T47D (cell line): ENCODE measurements around the gene SHROOM1.
"Not testable (repeated sequence)": the region's sequence is repeated elsewhere in the genome, so short reads cannot be mapped to it uniquely, and the experiment has no call there.

Experiments used
- DNase-seq, 2 experiments: peaks; one replicate each; pipeline versions ENCODE4 v3.0.0 to v3.0.0-alpha.2; 2011 to 2012; ENCODE audit warnings: low read depth in 1 of 2, low spot score in 1 of 2
- JUND ChIP-seq: IDR thresholded peaks from 2 replicates; pipeline ENCODE4 v1.6.1; 2012; ENCODE audit warnings: low read depth
- in situ Hi-C: cut with HindIII; loops from 2 replicates; pipeline ENCODE4 v1.10.0; 2016; ENCODE audit warnings: low sequenced_read_pairs, low pct_unique_long_range_greater_than_20kb

SHROOM1 gene

DNA sequence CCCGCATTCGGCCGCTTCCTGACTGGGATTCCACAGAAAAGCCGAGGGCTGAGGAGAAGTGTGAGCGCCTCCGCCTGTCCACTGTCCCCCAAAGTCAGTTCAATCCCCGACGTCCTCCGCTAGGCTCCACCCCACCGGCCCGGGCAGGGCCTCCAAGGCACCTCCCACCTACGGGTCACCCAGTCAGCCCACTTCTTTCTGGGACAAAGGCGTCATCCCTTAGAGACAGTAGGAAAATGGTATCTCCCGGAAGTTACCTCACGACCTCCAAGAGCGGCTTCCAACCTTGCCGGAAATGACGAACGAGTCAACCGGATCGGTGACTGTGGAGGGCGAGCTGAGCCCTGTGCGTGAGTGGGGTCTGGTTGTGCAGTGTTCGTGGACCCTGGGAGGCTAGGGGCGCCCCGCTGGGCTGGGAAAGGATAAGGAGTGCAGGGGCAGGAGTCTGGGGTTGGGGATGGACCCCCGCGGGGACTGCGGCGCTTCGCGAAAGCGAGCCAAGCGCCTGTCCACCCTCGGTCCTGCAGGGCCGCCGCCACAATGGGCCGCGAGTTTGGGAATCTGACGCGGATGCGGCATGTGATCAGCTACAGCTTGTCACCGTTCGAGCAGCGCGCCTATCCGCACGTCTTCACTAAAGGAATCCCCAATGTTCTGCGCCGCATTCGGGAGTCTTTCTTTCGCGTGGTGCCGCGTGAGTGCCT lies 36.0 kb upstream of the SHROOM1 start, which contains the start of the genes GDF9 and UQCRQ:
Gene GDF9 (minus strand): TSS at position 128 of the 704 bp plus-strand sequence. CDS start 1,936 bp downstream, outside the sequence.
Gene UQCRQ (plus strand): TSS at position 301 of the 704 bp plus-strand sequence. CDS start 240 bp downstream, at position 541.
- TF ChIP-seq JUND, result 0 out of 2 replicates have a peak, but pooled peaks have one; percentile 30
- peak; percentile 95 to 100 for DNase-seq
- in situ Hi-C loops, result no loop called here

DNA sequence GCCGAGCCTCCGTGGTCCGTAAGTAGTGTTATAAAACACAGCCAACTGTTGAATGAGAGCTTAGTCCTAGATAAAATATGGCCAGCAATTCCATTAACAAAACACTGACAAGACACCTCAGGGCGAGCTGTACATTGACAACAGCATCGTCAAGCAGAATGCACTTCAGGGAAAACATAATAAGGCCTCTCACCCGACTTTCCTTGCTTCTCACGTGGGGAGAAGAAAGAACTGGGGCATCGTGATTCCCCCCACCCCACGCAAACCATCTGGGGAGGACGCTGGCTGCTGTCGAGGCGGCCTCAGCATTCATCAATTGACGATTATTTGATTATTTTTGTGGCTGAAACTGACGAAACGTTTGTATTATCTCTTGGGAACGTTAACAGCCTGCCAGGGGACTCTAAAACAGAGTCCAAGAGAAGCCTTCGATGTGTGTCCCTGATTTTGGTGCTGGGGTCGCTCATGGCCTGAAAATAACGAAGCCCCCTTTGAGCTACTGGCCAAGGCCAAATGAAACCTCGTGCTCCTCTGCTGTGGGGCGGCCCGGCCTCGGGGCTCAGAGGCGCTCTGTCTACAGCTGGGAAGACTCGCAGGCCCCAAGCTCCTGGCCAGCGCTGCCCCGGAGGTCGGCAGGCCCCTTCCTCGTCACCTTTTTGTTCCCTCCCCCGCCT lies 35.4 kb upstream of the SHROOM1 start:
- in situ Hi-C loops, result no loop called here
- TF ChIP-seq JUND, result no peak
- DNase-seq, result no peak

DNA sequence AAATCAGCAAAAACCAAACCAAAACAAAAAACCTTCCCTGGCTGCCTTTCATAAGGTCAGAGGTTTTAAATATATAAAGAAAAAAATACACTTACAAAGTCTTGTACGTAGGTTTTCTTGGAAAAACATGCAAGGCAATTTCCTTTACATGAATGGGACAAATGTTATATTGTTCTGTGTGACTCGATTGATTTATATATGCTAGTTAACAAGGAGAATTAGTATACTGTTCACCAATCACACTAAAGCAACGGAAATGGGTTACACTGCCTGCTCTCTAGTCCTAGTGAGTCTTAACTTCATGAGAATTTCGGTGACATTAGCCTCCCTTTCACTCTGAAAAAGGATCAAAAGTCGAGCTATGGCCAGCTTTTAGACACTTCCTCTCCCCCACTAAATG lies 30.3 kb upstream of the SHROOM1 start:
- in situ Hi-C loops, result no loop called here
- TF ChIP-seq JUND, result no peak
- no peak for DNase-seq

DNA sequence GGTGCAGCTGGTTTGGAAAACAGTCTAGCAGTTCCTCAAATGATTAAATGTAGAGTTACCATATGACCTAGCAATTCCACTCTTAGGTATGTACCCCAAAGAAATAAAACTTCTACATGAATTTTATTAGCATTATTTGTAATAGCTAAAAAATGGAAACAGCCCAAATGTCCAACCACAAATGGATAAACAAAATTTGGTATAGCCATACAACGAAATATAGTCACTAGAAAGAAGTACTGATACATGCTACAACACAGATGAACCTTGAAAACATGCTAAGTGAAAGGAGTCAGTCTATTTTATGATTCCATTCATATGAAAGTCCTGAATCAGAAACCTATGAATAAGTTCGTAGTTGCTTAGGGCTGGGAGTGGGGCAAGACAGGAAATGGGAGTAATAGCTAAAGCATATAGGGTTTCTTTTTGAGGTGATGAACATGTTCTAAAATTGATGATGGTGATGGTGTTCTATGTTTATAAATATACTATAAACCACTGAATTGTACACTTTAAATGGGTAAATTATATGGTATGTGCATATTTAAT lies 29.5 kb upstream of the SHROOM1 start:
- no peak for DNase-seq
- in situ Hi-C loops, result no loop called here
- no peak for TF ChIP-seq JUND

DNA sequence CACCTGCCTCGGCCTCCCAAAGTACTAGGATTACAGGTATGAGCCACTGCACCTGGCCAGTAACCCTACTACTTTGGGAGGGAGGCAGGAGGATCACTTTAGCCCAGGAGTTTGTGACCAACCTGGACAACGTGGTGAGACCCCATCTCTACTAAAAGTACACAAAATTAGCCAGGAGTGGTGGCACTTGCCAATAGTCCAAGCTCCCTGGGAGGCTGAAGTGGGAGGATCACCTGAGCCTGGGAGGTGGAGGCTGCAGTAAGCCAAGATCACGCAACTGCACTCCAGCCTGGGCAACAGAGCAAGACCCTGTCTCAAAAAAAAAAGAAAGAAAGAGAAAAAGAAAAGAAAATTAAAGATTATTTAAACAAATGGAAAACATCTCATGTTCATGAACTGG lies 25.6 kb upstream of the SHROOM1 start:
- no peak for TF ChIP-seq JUND
- DNase-seq, result no peak
- in situ Hi-C loops, result no loop called here

DNA sequence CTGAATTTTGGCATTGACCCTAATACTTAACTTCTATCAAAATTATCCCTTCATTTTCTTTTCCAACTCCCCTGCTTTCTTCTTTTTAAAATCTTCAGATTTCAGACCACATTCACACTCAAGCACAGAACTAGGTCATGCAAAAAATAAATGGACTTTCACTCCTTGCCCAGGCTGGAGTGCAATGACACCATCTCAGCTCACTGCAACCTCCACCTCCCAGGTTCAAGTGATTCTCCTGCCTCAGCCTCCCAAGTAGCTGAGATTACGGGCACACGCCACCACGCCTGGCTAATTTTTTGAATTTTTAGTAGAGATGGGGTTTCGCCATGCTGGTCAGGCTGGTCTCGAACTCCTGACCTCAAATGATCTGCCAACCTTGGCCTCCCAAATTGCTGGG lies 24.5 kb upstream of the SHROOM1 start:
- in situ Hi-C loops, result not testable (repeated sequence)

DNA sequence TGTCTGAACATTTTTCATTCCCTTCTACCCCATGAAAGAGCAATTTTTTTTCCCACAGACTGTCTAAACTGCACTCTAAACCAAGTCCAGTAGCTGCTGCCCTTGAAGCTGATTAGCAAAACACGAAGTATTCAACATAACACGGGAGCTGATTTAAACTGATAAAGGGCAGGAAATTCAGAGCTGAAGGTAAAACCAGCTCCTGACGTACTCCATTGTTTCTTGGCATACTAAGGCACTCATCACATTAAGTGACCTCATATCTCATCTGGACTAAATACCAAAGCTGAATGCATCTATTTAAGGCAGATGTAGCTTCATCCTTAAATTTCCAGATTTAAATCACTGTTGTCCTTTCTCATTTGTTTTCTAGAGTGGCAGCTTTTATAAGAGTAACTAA lies 23.9 kb upstream of the SHROOM1 start:
- in situ Hi-C loops, result no loop called here
- no peak for DNase-seq

More for the DNA sequence above, 24.5 kb upstream of the SHROOM1 start:
- DNase-seq, result not testable (repeated sequence)

DNA sequence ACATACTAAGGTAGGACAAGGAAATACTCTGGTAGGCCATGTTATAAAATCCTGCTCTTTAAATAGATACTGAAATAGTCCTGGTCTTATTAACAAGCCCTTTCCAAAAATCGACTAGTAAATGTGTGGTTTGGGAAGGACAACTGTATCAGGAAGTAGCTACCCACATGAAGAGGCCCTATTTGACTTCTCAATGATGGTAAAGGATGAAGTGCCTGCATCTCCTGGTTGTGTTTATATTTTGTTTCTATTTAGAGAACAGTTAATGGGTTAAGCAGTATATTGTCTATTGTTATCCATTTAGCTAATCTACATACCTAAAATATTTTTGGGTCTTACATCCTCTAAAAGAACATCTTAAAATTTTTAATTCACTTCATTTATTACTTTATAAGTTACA lies 23.3 kb upstream of the SHROOM1 start:
- TF ChIP-seq JUND, result no peak
- in situ Hi-C loops, result no loop called here
- no peak for DNase-seq

More for the DNA sequence above, 23.9 kb upstream of the SHROOM1 start:
- TF ChIP-seq JUND, result no peak

DNA sequence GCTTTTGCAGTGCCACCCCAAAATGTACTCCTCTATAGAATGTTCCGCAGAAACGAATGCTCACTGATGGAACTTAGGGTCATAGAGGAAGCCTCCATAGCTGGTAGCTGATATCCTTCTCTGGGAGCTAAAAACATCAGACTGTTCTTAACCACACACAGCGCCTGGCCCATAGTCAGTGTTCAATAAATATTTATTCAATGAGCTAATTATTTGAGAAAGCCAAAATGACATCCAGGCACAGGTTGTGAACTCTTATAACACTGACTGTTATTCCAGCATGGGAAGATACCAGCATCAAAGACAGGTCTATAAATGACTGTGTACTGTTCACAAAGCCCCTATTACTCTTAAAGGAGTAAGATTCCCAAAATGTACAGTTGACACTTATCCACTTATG lies 22.9 kb upstream of the SHROOM1 start:
- peak in 1 of 2 experiments; percentile 38 for DNase-seq
- TF ChIP-seq JUND, result no peak
- in situ Hi-C loops, result no loop called here

DNA sequence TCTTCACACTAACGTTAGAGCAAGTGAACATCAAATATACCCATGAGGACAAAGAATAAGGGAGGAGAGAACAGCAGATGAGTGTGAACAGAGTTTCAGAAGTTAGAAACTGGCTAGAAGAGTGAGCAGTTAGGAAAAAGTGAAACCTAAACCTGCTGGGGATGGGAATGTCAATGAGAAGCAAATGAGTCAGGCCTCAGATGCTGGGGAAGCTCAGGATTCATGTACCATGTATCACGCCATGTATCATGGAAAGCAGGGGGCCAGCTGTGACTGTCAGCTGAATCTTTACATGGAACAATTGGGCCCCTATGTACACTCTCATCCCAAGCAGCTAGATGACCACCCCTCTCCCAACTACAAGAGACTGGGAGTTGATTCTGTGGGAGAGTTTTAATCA lies 19.6 kb upstream of the SHROOM1 start:
- DNase-seq, result no peak
- in situ Hi-C loops, result no loop called here
- TF ChIP-seq JUND, result no peak

DNA sequence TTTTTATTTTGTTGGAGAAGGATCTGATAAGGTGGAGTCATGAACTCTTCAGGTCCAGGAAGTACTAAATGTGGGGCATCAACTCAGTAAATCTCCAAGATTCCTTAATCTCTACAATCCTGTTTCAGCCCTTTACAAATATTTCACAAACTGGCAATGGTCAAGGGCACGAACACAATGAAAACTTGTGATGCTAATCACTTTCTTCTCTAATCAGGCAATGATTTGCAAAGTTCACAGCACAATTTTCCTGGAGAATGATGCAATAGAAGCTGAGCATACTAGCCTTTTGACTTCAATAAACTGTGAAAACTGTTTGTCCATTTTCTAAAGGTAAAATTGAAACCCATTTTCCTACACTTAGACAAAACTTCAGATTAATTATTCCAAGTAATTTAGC lies 18.9 kb upstream of the SHROOM1 start:
- DNase-seq, result no peak
- in situ Hi-C loops, result no loop called here
- TF ChIP-seq JUND, result no peak

DNA sequence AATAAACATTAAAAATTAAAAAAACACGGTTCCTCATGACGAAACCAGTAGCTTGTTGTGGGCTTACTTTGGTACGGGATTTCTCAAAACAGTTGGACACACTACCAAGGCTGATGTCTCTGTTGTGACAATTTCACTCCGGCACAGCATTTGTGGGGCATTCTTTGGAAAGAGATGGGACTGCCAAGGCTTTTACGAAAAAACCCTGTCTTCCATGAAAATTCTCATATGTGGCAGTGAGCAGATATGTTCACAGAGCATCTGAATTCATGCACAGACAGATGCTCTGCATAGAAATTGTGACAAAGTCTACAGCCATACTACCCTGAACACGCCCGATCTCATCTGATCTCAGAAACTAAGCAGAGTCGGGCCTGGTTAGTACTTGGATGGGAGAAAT lies 17.8 kb upstream of the SHROOM1 start:
- TF ChIP-seq JUND, result no peak
- in situ Hi-C loops, result no loop called here
- no peak for DNase-seq

DNA sequence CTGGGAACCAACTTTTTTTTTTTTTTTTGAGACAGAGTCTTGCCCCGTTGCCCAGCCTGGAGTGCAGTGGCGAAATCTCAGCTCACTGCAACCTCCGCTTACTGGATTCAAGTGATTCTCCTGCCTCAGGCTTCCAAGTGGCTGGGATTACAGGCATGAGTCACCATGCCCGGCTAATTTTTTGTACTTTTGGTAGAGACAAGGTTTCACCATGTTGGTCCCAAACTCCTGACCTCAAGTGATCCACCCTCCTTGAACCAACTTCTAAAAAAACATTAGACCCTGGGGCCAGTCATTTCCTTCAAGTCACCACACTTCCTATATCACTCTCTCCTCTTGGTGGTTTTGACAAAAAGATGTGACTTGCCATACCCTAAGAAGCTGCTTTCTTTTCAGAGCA lies 10.9 kb upstream of the SHROOM1 start:
- in situ Hi-C loops, result no loop called here
- DNase-seq, result no peak
- TF ChIP-seq JUND, result no peak

DNA sequence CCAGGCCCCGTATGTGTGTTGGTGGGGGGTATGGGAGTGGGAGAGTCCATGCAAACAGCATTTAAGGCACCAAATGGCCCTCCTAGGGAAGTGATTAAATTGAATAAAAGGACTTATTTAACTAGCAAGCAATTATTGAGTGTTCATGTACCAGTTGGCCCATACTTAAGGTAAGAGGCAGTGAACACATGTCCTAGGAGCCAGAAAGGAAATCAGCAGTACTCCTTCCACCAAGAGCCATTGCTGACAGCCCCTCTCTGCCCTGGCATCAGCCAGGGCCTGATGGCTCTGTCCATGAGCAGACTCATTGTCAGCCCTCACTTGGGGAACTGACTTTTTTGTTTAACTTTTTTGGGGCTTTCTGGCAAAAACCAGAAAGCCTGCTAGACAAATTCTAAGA lies 10.4 kb upstream of the SHROOM1 start:
- DNase-seq, result no peak
- in situ Hi-C loops, result no loop called here
- TF ChIP-seq JUND, result no peak
